GM12878 (cell line): ENCODE results near the gene SULT1C3. TPM values are rescaled to one million over a fixed set of nuclear protein-coding genes. Genes with fewer than 3 reads are reported as not detected.

Source experiments
- ATAC-seq: fragments of 200-7000 bp; cut with Tn5 transposase; 3 replicates; pipeline ENCODE4 v1.9.1; 2020; ENCODE audit warnings: mild to moderate bottlenecking, moderate library complexity
- BruUV-seq: library from RNA; stranded (reverse); fragments of 400-500 nt; replicated peaks from 2 replicates; lab custom pipeline; 2021; lab: Mats Ljungman, UMichigan
- CTCF ChIA-PET: fragments of 300-600 bp; sonication (Branson Sonifier 250); formaldehyde crosslinking; extraction: SDS; loops from one replicate; lab custom pipeline; 2021; ENCODE audit warnings: inconsistent platforms; lab: Yijun Ruan, JAX
- POLR2A ChIA-PET: fragments of 350-600 bp; formaldehyde crosslinking; extraction: SDS; loops from one replicate; lab custom pipeline; 2021; ENCODE audit warnings: inconsistent platforms; lab: Charles Lee
- RAD21 ChIA-PET: fragments of 300-600 bp; sonication (Branson Sonifier 250); formaldehyde crosslinking; loops from one replicate; lab custom pipeline; 2023; ENCODE audit warnings: antibody characterized with exemption; ENCODE audit not compliant: unreplicated experiment; lab: Charles Lee
- SMC1A ChIA-PET: fragments of 300-600 bp; sonication (Branson Sonifier 250); formaldehyde crosslinking; loops from one replicate; lab custom pipeline; 2023; ENCODE audit not compliant: unreplicated experiment, uncharacterized antibody; lab: Charles Lee
- DNase-seq: peaks from one replicate; pipeline ENCODE4 v3.0.0-alpha.2; 2011; ENCODE audit warnings: low read depth, low spot score
- FAIRE-seq: peaks from 3 replicates; lab custom pipeline; 2011; peaks lifted over from hg19 to GRCh38; lab: Jason Lieb, UNC
- H2AFZ ChIP-seq: 2 replicates; pipeline ENCODE4 v1.6.0; 2011; ENCODE audit warnings: low read depth, low read length, control low read depth; ENCODE audit not compliant: control insufficient read depth
- H3K27ac ChIP-seq: 2 replicates; pipeline ENCODE4 v1.5.1; 2011; ENCODE audit warnings: control low read depth; ENCODE audit not compliant: control insufficient read depth, insufficient read depth
- H3K27me3 ChIP-seq, 2 experiments: replicated peaks in 1 of 2; 2 replicates each; pipeline versions ENCODE4 v1.6.0 to v1.6.1; 2011; ENCODE audit warnings: low read length in 1 of 2; ENCODE audit not compliant: control insufficient read depth in 2 of 2, insufficient read depth in 2 of 2
- H3K36me3 ChIP-seq, 2 experiments: 2 replicates each; pipeline ENCODE4 v1.5.1; 2011; ENCODE audit warnings: low read length in 1 of 2; ENCODE audit not compliant: control insufficient read depth in 2 of 2, insufficient read depth in 2 of 2
- H3K4me1 ChIP-seq: 2 replicates; pipeline ENCODE4 v1.6.1; 2011; ENCODE audit warnings: mild to moderate bottlenecking, low read length, moderate library complexity, mixed read lengths; ENCODE audit not compliant: control insufficient read depth, insufficient read depth
- H3K4me2 ChIP-seq: 2 replicates; pipeline ENCODE4 v1.6.0; 2011; ENCODE audit warnings: control low read depth; ENCODE audit not compliant: control insufficient read depth, insufficient read depth
- H3K4me3 ChIP-seq: fragments of 200-600 bp; sonication (generic); 2 replicates; pipeline ENCODE4 v1.5.1; 2016
- H3K79me2 ChIP-seq: 2 replicates; pipeline ENCODE4 v1.6.0; 2011; ENCODE audit warnings: low read length; ENCODE audit not compliant: control insufficient read depth, insufficient read depth
- H3K9ac ChIP-seq: 2 replicates; pipeline ENCODE4 v1.8.0; 2011; ENCODE audit warnings: low read length, control low read depth, mixed read lengths; ENCODE audit not compliant: control insufficient read depth, insufficient read depth
- H3K9me3 ChIP-seq: replicated peaks from 3 replicates; pipeline ENCODE4 v1.5.1; 2011; ENCODE audit warnings: mild to moderate bottlenecking, low read length; ENCODE audit not compliant: control insufficient read depth, insufficient read depth
- H4K20me1 ChIP-seq: 2 replicates; pipeline ENCODE4 v1.6.0; 2011; ENCODE audit not compliant: control insufficient read depth, insufficient read depth
- ATF7 ChIP-seq: fragments of 450-650 bp; IDR thresholded peaks from 2 replicates; pipeline ENCODE4 v1.6.1; 2016; ENCODE audit warnings: low read depth, mild to moderate bottlenecking
- CBX3 ChIP-seq: fragments of 200-600 bp; sonication (generic); IDR thresholded peaks from 2 replicates; pipeline ENCODE4 v1.6.1; 2016; ENCODE audit warnings: low read depth, borderline replicate concordance
- CHD1 ChIP-seq: IDR thresholded peaks from 2 replicates; pipeline ENCODE4 v1.6.1; 2012; ENCODE audit warnings: low read depth, low read length, improper control_type of control experiment
- CTCF ChIP-seq, 3 experiments: IDR thresholded peaks in 2 of 3; conservative IDR thresholded peaks in 1 of 3; 2 replicates each; pipeline ENCODE4 v1.5.1; 2011; ENCODE audit warnings: low read depth in 3 of 3, low read length in 3 of 3, mild to moderate bottlenecking in 3 of 3, control low read depth in 2 of 3, moderate library complexity in 2 of 3, inconsistent platforms in 1 of 3, mixed read lengths in 1 of 3; ENCODE audit not compliant: control insufficient read depth in 2 of 3, insufficient read depth in 1 of 3; ENCODE audit errors: extremely low read depth in 1 of 3
- IRF3 ChIP-seq: fragments of 450-650 bp; IDR thresholded peaks from 2 replicates; pipeline ENCODE4 v1.6.1; 2014; ENCODE audit warnings: mild to moderate bottlenecking
- LARP7 ChIP-seq: fragments of 450-650 bp; IDR thresholded peaks from 2 replicates; pipeline ENCODE4 v1.6.1; 2017; ENCODE audit warnings: mild to moderate bottlenecking
- NRF1 ChIP-seq: conservative IDR thresholded peaks from 2 replicates; pipeline ENCODE4 v1.6.1; 2011; ENCODE audit warnings: mild to moderate bottlenecking, low read depth, low read length, improper control_type of control experiment
- PKNOX1 ChIP-seq: fragments of 450-650 bp; IDR thresholded peaks from 2 replicates; pipeline ENCODE4 v1.6.1; 2016; ENCODE audit warnings: mild to moderate bottlenecking
- STAT1 ChIP-seq: fragments of 450-650 bp; conservative IDR thresholded peaks from 2 replicates; pipeline ENCODE4 v1.6.1; 2014; ENCODE audit warnings: antibody characterized with exemption, mild to moderate bottlenecking
- TAF1 ChIP-seq: IDR thresholded peaks from 2 replicates; pipeline ENCODE4 v1.6.1; 2011; ENCODE audit warnings: mild to moderate bottlenecking, low read depth, low read length, borderline replicate concordance
- TCF12 ChIP-seq: IDR thresholded peaks from 2 replicates; pipeline ENCODE4 v1.6.1; 2011; ENCODE audit warnings: low read depth, mild to moderate bottlenecking, low read length
- YY1 ChIP-seq: IDR thresholded peaks from 2 replicates; pipeline ENCODE4 v1.6.1; 2011; ENCODE audit warnings: low read depth, mild to moderate bottlenecking, low read length
- ZBED1 ChIP-seq: IDR thresholded peaks from 2 replicates; pipeline ENCODE4 v1.6.1; 2016; ENCODE audit warnings: borderline replicate concordance
- ZNF24 ChIP-seq: fragments of 450-650 bp; IDR thresholded peaks from 2 replicates; pipeline ENCODE4 v1.6.1; 2017; ENCODE audit warnings: antibody characterized with exemption, mild to moderate bottlenecking
- WGBS: methylation state at CpG from one replicate; pipeline ENCODE4 v1.1.6; 2016; ENCODE audit warnings: low lambda C conversion rate; ENCODE audit not compliant: insufficient replicate concordance, insufficient coverage; ENCODE audit errors: missing lambda C conversion rate; 5-methylcytosine and 5-hydroxymethylcytosine counted together
- in situ Hi-C: fragments of 300-500 bp; cut with MboI; formaldehyde crosslinking; loops from 9 replicates; pipeline ENCODE4 v1.14.3; 2018; ENCODE audit warnings: mixed read lengths
- intact Hi-C: fragments of 100-400 bp; cut with micrococcal nuclease; formaldehyde crosslinking; loops from one replicate; pipeline ENCODE4 v1.14.2; 2022; ENCODE audit not compliant: unreplicated experiment
- polyA plus RNA-seq, 11 experiments: library from polyadenylated mRNA; depleted of rRNA in 4 of 11; unstranded in 6 of 11; stranded (reverse) in 5 of 11; fragments of >200 nt; fragmentation: Nextera tagmentation in 4 of 11; fragmentation: Illumina TruSeq in 1 of 11; extraction: Ambion mirVana in 4 of 11; extraction: Trizol in 1 of 11; gene quantifications; 1 replicate in 1 of 11; 2 replicates in 10 of 11; pipeline versions ENCODE4 v1.2.1 to v1.2.3, GENCODE V29; 2011 to 2016; ENCODE audit warnings: inconsistent platforms in 2 of 11, missing spikeins in 2 of 11, low read depth in 1 of 11
- total RNA-seq, 4 experiments: library from RNA; depleted of rRNA in 3 of 4; stranded (reverse); fragments of >200 nt in 3 of 4; fragmentation: Illumina TruSeq in 1 of 4; extraction: Trizol in 1 of 4; gene quantifications; 2 replicates each; pipeline versions ENCODE4 v1.2.1 to v1.2.3, GENCODE V29; 2013 to 2021

SULT1C3 gene
- total and polyA plus RNA-seq, 10 of the 15 experiments (the other 5 are each of a cell fraction or from before 2014, with no cell fraction given), result not detected

- in situ Hi-C loops, result no loop called here
- intact Hi-C loops, result no loop called here
- ChIA-PET CTCF (interaction anchor here (0.5 to 1.4 kb wide), 6 partner anchors 10 to 257 kb away, joined by 3 to 4 read pairs (median 3); no protein-coding TSS in a partner anchor), SMC1A (interaction anchor here (0.9 kb wide), 1 partner anchor 258 kb away, joined by 3 read pairs; no protein-coding TSS in a partner anchor), POLR2A (no interaction called here), RAD21 (no interaction called here)
- no TSS peak for BruUV-seq
- Histone ChIP-seq H3K9ac (no peak overlapping the region), H2AFZ (no peak overlapping the region), H3K79me2 (no peaks in the 10 kb centered on the region), H3K4me2 (no peak overlapping the region), H3K27ac (no peak overlapping the region), H3K9me3 (no peaks in the 10 kb centered on the region), H3K4me3 (no peak overlapping the region), H3K27me3 (no peaks in the 10 kb centered on the region), H3K4me1 (no peaks in the 10 kb centered on the region), H3K36me3 (no peaks in the 10 kb centered on the region), H4K20me1 (no peaks in the 10 kb centered on the region)
- DNase-seq (no peak), FAIRE-seq (peak; percentile 23), ATAC-seq (no peak)
- TF ChIP-seq YY1, result no peak
- TF ChIP-seq CTCF (IDR thresholded peaks at IDR 0.05 in 2 of 3, conservative IDR thresholded peaks at IDR 0.05 in 1 of 3; ENCODE audit: control insufficient read depth in 2 of 3, extremely low read depth in 1 of 3, insufficient read depth in 1 of 3, low read depth in 3 of 3, low read length in 3 of 3), result peak in 2 of 3 experiments; percentile 12 to 21; a peak in 2 of 6 replicates
- WGBS, result 48% methylated on average over 7 of the region's 7 CpGs
Observed at GRCh38 chr2:108194409-108195132, 45.2 kb upstream of the SULT1C3 start.

- H3K27me3 ChIP-seq, result no peaks in the 10 kb centered on the region
- no peak for FAIRE-seq
- POLR2A ChIA-PET, result no interaction called here
- no peaks in the 10 kb centered on the region for H4K20me1 ChIP-seq
- intact Hi-C loops (no loop called here), in situ Hi-C loops (no loop called here)
- no peak overlapping the region for H3K4me3 ChIP-seq
- H3K9ac ChIP-seq, result no peak overlapping the region
- no peaks in the 10 kb centered on the region for H3K79me2 ChIP-seq
- no peak for DNase-seq
- H2AFZ ChIP-seq, result no peak overlapping the region
- no peaks in the 10 kb centered on the region for H3K4me1 ChIP-seq
- H3K4me2 ChIP-seq, result no peak overlapping the region
- RAD21 ChIA-PET, result no interaction called here
- no peak for ATAC-seq
- no TSS peak for BruUV-seq
- H3K27ac ChIP-seq, result no peak overlapping the region
- SMC1A ChIA-PET, result no interaction called here
- CTCF ChIA-PET, result interaction anchor here (1.2 kb wide), 1 partner anchor 177 kb away, joined by 3 read pairs; no protein-coding TSS in a partner anchor
- no peaks in the 10 kb centered on the region for H3K9me3 ChIP-seq
- no peaks in the 10 kb centered on the region for H3K36me3 ChIP-seq
- TF ChIP-seq CHD1, result no peak
- no peak for TF ChIP-seq ZBED1
- no peak for TF ChIP-seq TAF1
- no peak for TF ChIP-seq ZNF24
- TF ChIP-seq IRF3, result no peak
- no peak for TF ChIP-seq STAT1
- no peak for TF ChIP-seq TCF12
- no peak for TF ChIP-seq CBX3
- no peak for TF ChIP-seq PKNOX1
- TF ChIP-seq ATF7, result no peak
- no peak for TF ChIP-seq LARP7
- TF ChIP-seq NRF1, result no peak
Observed at GRCh38 chr2:108195133-108195439, 44.7 kb upstream of the SULT1C3 start.
